ENCODE results near the gene SLC9A4. TPM values are rescaled to one million over a fixed set of nuclear protein-coding genes. Genes with fewer than 3 reads are reported as not detected.

Gene SLC9A4
- total RNA-seq, 1 donor from 2014 or later, result not detected

DNA sequence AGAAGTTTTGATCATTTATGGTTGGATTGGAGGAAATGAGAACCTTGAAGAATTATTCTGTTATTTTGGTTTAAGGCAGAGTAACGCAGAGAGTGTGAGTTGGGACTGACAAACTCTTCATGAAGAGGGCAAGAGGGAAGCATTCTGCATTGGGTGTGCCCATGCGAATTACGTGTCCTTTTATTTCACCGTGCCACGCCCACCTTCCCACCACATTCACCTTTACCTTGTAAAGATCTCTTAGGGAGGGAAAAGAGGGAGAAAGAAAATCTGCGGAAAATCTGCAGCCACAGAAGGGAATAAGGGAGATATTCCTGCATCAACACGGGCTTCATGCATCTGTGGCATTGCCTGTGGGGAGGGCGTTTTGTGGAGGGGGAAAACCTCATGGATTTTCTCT, 31.8 kb downstream of the SLC9A4 start:
- ATAC-seq (no peak), DNase-seq (no peak)
- H3K4me3 ChIP-seq, result no peak overlapping the region
- intact Hi-C loops (cut with DNase I), result no loop called here
- no peak overlapping the region for H3K27ac ChIP-seq
- H3K27me3 ChIP-seq, result no peaks in the 10 kb centered on the region
- no peaks in the 10 kb centered on the region for H3K36me3 ChIP-seq
- no peaks in the 10 kb centered on the region for H3K9me3 ChIP-seq
- TF ChIP-seq, protein P1, sequence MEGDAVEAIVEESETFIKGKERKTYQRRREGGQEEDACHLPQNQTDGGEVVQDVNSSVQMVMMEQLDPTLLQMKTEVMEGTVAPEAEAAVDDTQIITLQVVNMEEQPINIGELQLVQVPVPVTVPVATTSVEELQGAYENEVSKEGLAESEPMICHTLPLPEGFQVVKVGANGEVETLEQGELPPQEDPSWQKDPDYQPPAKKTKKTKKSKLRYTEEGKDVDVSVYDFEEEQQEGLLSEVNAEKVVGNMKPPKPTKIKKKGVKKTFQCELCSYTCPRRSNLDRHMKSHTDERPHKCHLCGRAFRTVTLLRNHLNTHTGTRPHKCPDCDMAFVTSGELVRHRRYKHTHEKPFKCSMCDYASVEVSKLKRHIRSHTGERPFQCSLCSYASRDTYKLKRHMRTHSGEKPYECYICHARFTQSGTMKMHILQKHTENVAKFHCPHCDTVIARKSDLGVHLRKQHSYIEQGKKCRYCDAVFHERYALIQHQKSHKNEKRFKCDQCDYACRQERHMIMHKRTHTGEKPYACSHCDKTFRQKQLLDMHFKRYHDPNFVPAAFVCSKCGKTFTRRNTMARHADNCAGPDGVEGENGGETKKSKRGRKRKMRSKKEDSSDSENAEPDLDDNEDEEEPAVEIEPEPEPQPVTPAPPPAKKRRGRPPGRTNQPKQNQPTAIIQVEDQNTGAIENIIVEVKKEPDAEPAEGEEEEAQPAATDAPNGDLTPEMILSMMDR (IDR thresholded peaks at IDR 0.05), result no peak
- H3K4me1 ChIP-seq, result no peaks in the 10 kb centered on the region

- no peak overlapping the region for H3K4me3 ChIP-seq
- intact Hi-C loops (cut with DNase I), result no loop called here
- no peaks in the 10 kb centered on the region for H3K27me3 ChIP-seq
- no peaks in the 10 kb centered on the region for H3K9me3 ChIP-seq
- no peak for ATAC-seq
- H3K27ac ChIP-seq, result no peak overlapping the region
- TF ChIP-seq, protein P1 (IDR thresholded peaks at IDR 0.05), result no peak
- no peak for DNase-seq
- no peaks in the 10 kb centered on the region for H3K4me1 ChIP-seq
- no peaks in the 10 kb centered on the region for H3K36me3 ChIP-seq
Measured at GRCh38 chr2:102505290-102505689, 32.3 kb downstream of the SLC9A4 start.

GRCh38 chr2:102506743-102507142, 33.7 kb downstream of the SLC9A4 start:
- TF ChIP-seq, protein P1 (IDR thresholded peaks at IDR 0.05), result no peak
- no peak overlapping the region for H3K27ac ChIP-seq
- intact Hi-C loops (cut with DNase I), result no loop called here
- ATAC-seq, result no peak
- no peak for DNase-seq
- H3K27me3 ChIP-seq, result no peaks in the 10 kb centered on the region
- no peak overlapping the region for H3K4me3 ChIP-seq
- no peaks in the 10 kb centered on the region for H3K9me3 ChIP-seq
- H3K36me3 ChIP-seq, result no peaks in the 10 kb centered on the region
- H3K4me1 ChIP-seq, result no peaks in the 10 kb centered on the region

DNA sequence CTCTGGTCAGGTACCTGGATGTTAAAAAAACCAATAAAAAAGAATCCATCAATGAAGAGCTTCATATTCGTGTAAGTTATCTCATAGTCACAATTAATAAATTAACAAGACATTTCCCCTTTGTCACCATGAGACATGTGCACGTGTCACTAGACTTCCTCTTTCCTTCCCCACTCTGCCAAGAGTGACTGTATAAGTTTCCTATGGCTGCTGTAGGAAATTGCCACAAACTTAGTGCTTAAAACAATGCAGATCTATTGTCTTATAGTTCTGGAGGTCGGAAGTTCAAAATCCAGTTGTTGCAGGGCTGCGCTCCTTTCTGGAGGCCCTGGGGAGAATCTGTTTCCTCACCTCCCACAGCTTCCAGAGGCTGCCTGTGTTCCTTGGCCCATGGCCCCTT, 35.8 kb downstream of the SLC9A4 start:
- ATAC-seq (peak; percentile 71), DNase-seq (no peak)
- H3K27ac ChIP-seq, result no peak overlapping the region
- H3K4me1 ChIP-seq, result no peaks in the 10 kb centered on the region
- H3K4me3 ChIP-seq, result no peak overlapping the region
- H3K9me3 ChIP-seq, result no peaks in the 10 kb centered on the region
- TF ChIP-seq, protein P1 (IDR thresholded peaks at IDR 0.05), result no peak
- H3K36me3 ChIP-seq, result no peaks in the 10 kb centered on the region
- no peaks in the 10 kb centered on the region for H3K27me3 ChIP-seq
- intact Hi-C loops (cut with DNase I), result no loop called here

- Histone ChIP-seq H3K4me1 (no peaks in the 10 kb centered on the region), H3K27me3 (no peaks in the 10 kb centered on the region), H3K4me3 (no peak overlapping the region), H3K36me3 (no peaks in the 10 kb centered on the region), H3K27ac (no peak overlapping the region), H3K9me3 (no peaks in the 10 kb centered on the region)
- DNase-seq (no peak), ATAC-seq (no peak)
- intact Hi-C loops (cut with DNase I), result no loop called here
- TF ChIP-seq, protein P1 (IDR thresholded peaks at IDR 0.05), result no peak
Measured at GRCh38 chr2:102509749-102510148, 36.7 kb downstream of the SLC9A4 start.

Measured in upper lobe of right lung (tissue), 1 donor.